RKO (cell line): Measurements from ENCODE around the gene XIAP.
"Not testable (repeated sequence)": the region's sequence is repeated elsewhere in the genome, so short reads cannot be mapped to it uniquely, and the experiment has no call there.

Source experiments
- DNase-seq: peaks from one replicate; pipeline ENCODE4 v3.0.0-alpha.2; 2016; ENCODE audit warnings: low spot score

XIAP gene

GRCh38 chrX:123859846-123860838, at the start of gene XIAP:
XIAP (plus strand) TSS chrX:123860053; CDS start chrX:123885663, 25,610 bp downstream.
- peak; percentile 81 for DNase-seq

- DNase-seq, result no peak
Measured at GRCh38 chrX:123814343-123814742, 45.5 kb upstream of the XIAP start.

- not testable (repeated sequence) for DNase-seq
Measured at GRCh38 chrX:123814934-123815394, 44.9 kb upstream of the XIAP start.

- no peak for DNase-seq
Measured at GRCh38 chrX:123817288-123817894, 42.5 kb upstream of the XIAP start.

- DNase-seq, result peak; percentile 90
Measured at GRCh38 chrX:123818243-123818642, 41.6 kb upstream of the XIAP start.

- no peak for DNase-seq
Measured at GRCh38 chrX:123822965-123823364, 36.9 kb upstream of the XIAP start.

- DNase-seq, result no peak
Measured at GRCh38 chrX:123830309-123830708, 29.5 kb upstream of the XIAP start.

GRCh38 chrX:123833387-123833786, 26.5 kb upstream of the XIAP start:
- peak; percentile 53 for DNase-seq

GRCh38 chrX:123834116-123834515, 25.7 kb upstream of the XIAP start:
- DNase-seq, result no peak

GRCh38 chrX:123835661-123836371, 24.0 kb upstream of the XIAP start:
- peak; percentile 94 for DNase-seq

- not testable (repeated sequence) for DNase-seq
Measured at GRCh38 chrX:123845129-123845528, 14.7 kb upstream of the XIAP start.

- peak; percentile 90 for DNase-seq
Measured at GRCh38 chrX:123846577-123847038, 13.2 kb upstream of the XIAP start.

GRCh38 chrX:123847056-123847455, 12.8 kb upstream of the XIAP start:
- no peak for DNase-seq

- DNase-seq, result no peak
Measured at GRCh38 chrX:123849096-123849495, 10.8 kb upstream of the XIAP start.

GRCh38 chrX:123849906-123850305, 9.9 kb upstream of the XIAP start:
- DNase-seq, result not testable (repeated sequence)

- no peak for DNase-seq
Measured at GRCh38 chrX:123851079-123851478, 8.8 kb upstream of the XIAP start.

GRCh38 chrX:123854329-123854728, 5.5 kb upstream of the XIAP start:
- DNase-seq, result no peak

- DNase-seq, result no peak
Measured at GRCh38 chrX:123859409-123859845, 426 bp upstream of the XIAP start.

- peak; percentile 37 for DNase-seq
Measured at GRCh38 chrX:123860983-123861382, 1.1 kb downstream of the XIAP start.

- peak; percentile 37 for DNase-seq
Measured at GRCh38 chrX:123869488-123869887, 9.6 kb downstream of the XIAP start.

GRCh38 chrX:123871309-123871708, 11.5 kb downstream of the XIAP start:
- DNase-seq, result no peak

- DNase-seq, result no peak
Measured at GRCh38 chrX:123873956-123874355, 14.1 kb downstream of the XIAP start.
